HepG2 (cell line): ENCODE measurements around the gene TOX4. TPM values are rescaled to one million over a fixed set of nuclear protein-coding genes. Genes with fewer than 3 reads are reported as not detected.
A peak's percentile ranks its signal among the peaks of the same experiment; 100 is the strongest.

Experiments
- BCL6 ChIP-seq: IDR thresholded peaks from 2 replicates; pipeline ENCODE4 v1.6.1; 2016; ENCODE audit warnings: missing genetic modification reagents, missing compliant biosample characterization
- DMAP1 ChIP-seq: IDR thresholded peaks from 2 replicates; pipeline ENCODE4 v1.6.1; 2016
- EP300 ChIP-seq, 3 experiments: sonication (generic) in 1 of 3; formaldehyde crosslinking in 1 of 3; IDR thresholded peaks; 2 replicates each; pipeline versions ENCODE4 v1.5.1 to v1.6.1; 2011 to 2020; ENCODE audit warnings: low read depth in 2 of 3, low read length in 2 of 3, borderline replicate concordance in 1 of 3, improper control_type of control experiment in 1 of 3, mild to moderate bottlenecking in 1 of 3, missing genetic modification reagents in 1 of 3, moderate library complexity in 1 of 3
- GATAD1 ChIP-seq: IDR thresholded peaks from 2 replicates; pipeline ENCODE4 v1.6.1; 2016; ENCODE audit warnings: missing genetic modification reagents, missing compliant biosample characterization
- IRX3 ChIP-seq: sonication (generic); formaldehyde crosslinking; IDR thresholded peaks from 2 replicates; pipeline ENCODE4 v1.8.1; 2023; ENCODE audit warnings: mild to moderate bottlenecking, low read depth, missing genetic modification reagents, borderline replicate concordance
- MXI1 ChIP-seq: IDR thresholded peaks from 3 replicates; pipeline ENCODE4 v1.6.1; 2012; ENCODE audit warnings: low read depth, low read length, inconsistent platforms, borderline replicate concordance
- PHF8 ChIP-seq: sonication (generic); formaldehyde crosslinking; IDR thresholded peaks from 2 replicates; pipeline ENCODE4 v1.5.0; 2020; ENCODE audit warnings: missing genetic modification reagents
- POGZ ChIP-seq: sonication (generic); formaldehyde crosslinking; IDR thresholded peaks from 2 replicates; pipeline ENCODE4 v1.4.0; 2020; ENCODE audit warnings: mild to moderate bottlenecking, missing genetic modification reagents
- RFXAP ChIP-seq: sonication (generic); formaldehyde crosslinking; IDR thresholded peaks from 2 replicates; pipeline ENCODE4 v1.4.0; 2020; ENCODE audit warnings: missing genetic modification reagents, borderline replicate concordance
- SOX5 ChIP-seq: IDR thresholded peaks from 2 replicates; pipeline ENCODE4 v1.6.1; 2016; ENCODE audit warnings: borderline replicate concordance
- SSRP1 ChIP-seq: IDR thresholded peaks from 2 replicates; pipeline ENCODE4 v1.6.1; 2016; ENCODE audit warnings: control low read depth
- TCF12 ChIP-seq, 2 experiments: fragments of 450-650 bp in 1 of 2; sonication (generic) in 1 of 2; formaldehyde crosslinking in 1 of 2; IDR thresholded peaks; 2 replicates each; pipeline versions ENCODE4 v1.6.1 to v1.8.0; 2017 to 2022; ENCODE audit warnings: antibody characterized with exemption in 1 of 2, mild to moderate bottlenecking in 1 of 2, missing genetic modification reagents in 1 of 2, moderate library complexity in 1 of 2
- ZMAT3 ChIP-seq: sonication (generic); formaldehyde crosslinking; conservative IDR thresholded peaks from 2 replicates; pipeline ENCODE4 v1.7.0; 2021; ENCODE audit warnings: missing genetic modification reagents
- ZMYM4 ChIP-seq: sonication (generic); formaldehyde crosslinking; IDR thresholded peaks from 2 replicates; pipeline ENCODE4 v1.8.1; 2023; ENCODE audit warnings: mild to moderate bottlenecking, missing genetic modification reagents
- ZNF260 ChIP-seq: sonication (generic); formaldehyde crosslinking; IDR thresholded peaks from 2 replicates; pipeline ENCODE4 v1.4.0; 2020; ENCODE audit warnings: missing genetic modification reagents, low read depth, mild to moderate bottlenecking, borderline replicate concordance
- ZNF292 ChIP-seq: sonication (generic); formaldehyde crosslinking; IDR thresholded peaks from 2 replicates; pipeline ENCODE4 v1.8.1; 2022; ENCODE audit warnings: mild to moderate bottlenecking, low read depth, missing genetic modification reagents, borderline replicate concordance
- ZNF629 ChIP-seq: sonication (generic); formaldehyde crosslinking; conservative IDR thresholded peaks from 2 replicates; pipeline ENCODE4 v1.5.0; 2020; ENCODE audit warnings: missing genetic modification reagents
- ZNF703 ChIP-seq: sonication (generic); formaldehyde crosslinking; IDR thresholded peaks from 2 replicates; pipeline ENCODE4 v1.5.1; 2020; ENCODE audit warnings: missing genetic modification reagents, mild to moderate bottlenecking, moderate library complexity, borderline replicate concordance
- ZSCAN22 ChIP-seq: sonication (generic); formaldehyde crosslinking; IDR thresholded peaks from 2 replicates; pipeline ENCODE4 v1.4.0; 2020; ENCODE audit warnings: mild to moderate bottlenecking, missing genetic modification reagents
- polyA plus RNA-seq, 8 experiments: library from polyadenylated mRNA; depleted of rRNA in 3 of 8; stranded (reverse) in 7 of 8; unstranded in 1 of 8; fragments of >200 nt; fragmentation: Illumina TruSeq in 4 of 8; extraction: Trizol in 4 of 8; gene quantifications; 2 replicates each; pipeline versions ENCODE4 v1.2.1 to v1.2.3, GENCODE V29; 2011 to 2016; ENCODE audit warnings: low read depth in 4 of 8, missing spikeins in 1 of 8, mixed read lengths in 1 of 8; ENCODE audit not compliant: insufficient read depth in 1 of 8
- total RNA-seq, 5 experiments: library from RNA; depleted of rRNA; stranded (reverse); fragments of >200 nt; fragmentation: Illumina TruSeq; extraction: Trizol; gene quantifications; 2 replicates each; pipeline ENCODE4 v1.2.3, GENCODE V29; 2016; ENCODE audit warnings: low read depth in 1 of 5
- TF ChIP-seq, protein P1 (sequence below): fragments of 450-650 bp; IDR thresholded peaks from 2 replicates; pipeline ENCODE4 v1.6.1; 2017
- TF ChIP-seq, protein P2 (sequence below): sonication (generic); formaldehyde crosslinking; IDR thresholded peaks from 2 replicates; pipeline ENCODE4 v1.4.0; 2020; ENCODE audit warnings: missing genetic modification reagents, borderline replicate concordance
- TF ChIP-seq, protein P3 (sequence below): sonication (generic); formaldehyde crosslinking; conservative IDR thresholded peaks from 2 replicates; pipeline ENCODE4 v1.4.0; 2020; ENCODE audit warnings: missing genetic modification reagents

The TOX4 gene
- total and polyA plus RNA-seq, 2 of the 13 experiments (the other 11 are each of a cell fraction or from before 2014, with no cell fraction given), result 71.8 to 163 TPM

GRCh38 chr14:21528381-21529348 is 51.7 kb downstream of the TOX4 start (continued):
- TF ChIP-seq, protein P1, sequence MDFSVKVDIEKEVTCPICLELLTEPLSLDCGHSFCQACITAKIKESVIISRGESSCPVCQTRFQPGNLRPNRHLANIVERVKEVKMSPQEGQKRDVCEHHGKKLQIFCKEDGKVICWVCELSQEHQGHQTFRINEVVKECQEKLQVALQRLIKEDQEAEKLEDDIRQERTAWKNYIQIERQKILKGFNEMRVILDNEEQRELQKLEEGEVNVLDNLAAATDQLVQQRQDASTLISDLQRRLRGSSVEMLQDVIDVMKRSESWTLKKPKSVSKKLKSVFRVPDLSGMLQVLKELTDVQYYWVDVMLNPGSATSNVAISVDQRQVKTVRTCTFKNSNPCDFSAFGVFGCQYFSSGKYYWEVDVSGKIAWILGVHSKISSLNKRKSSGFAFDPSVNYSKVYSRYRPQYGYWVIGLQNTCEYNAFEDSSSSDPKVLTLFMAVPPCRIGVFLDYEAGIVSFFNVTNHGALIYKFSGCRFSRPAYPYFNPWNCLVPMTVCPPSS, result no peak
- TF ChIP-seq ZNF703 (CRISPR knock-in tag) (no peak), ZNF629 (peak; percentile 85), BCL6 (CRISPR knock-in tag) (peak; percentile 99), ZMYM4 (peak; percentile 48), SOX5 (peak; percentile 62), MXI1 (peak; percentile 35; the same call in 1 of the 3 replicates), POGZ (CRISPR knock-in tag) (peak; percentile 78), IRX3 (CRISPR knock-in tag) (no peak), GATAD1 (CRISPR knock-in tag) (peak; percentile 72), SSRP1 (CRISPR knock-in tag) (0 out of 2 replicates have a peak, but pooled peaks have one; percentile 71), ZNF260 (CRISPR knock-in tag) (no peak), ZNF292 (CRISPR knock-in tag) (peak; percentile 8; the same call in 1 of the 2 replicates), PHF8 (CRISPR knock-in tag) (no peak), EP300 (IDR thresholded peaks at IDR 0.05; ENCODE audit: low read depth in 2 of 2, low read length in 2 of 2) (peak in 1 of 2 experiments; percentile 80; a peak in 2 of 4 replicates), EP300 (CRISPR knock-in tag; IDR thresholded peaks at IDR 0.05; ENCODE audit: borderline replicate concordance) (peak; percentile 62), RFXAP (CRISPR knock-in tag) (peak; percentile 37; the same call in 1 of the 2 replicates), ZMAT3 (CRISPR knock-in tag) (0 out of 2 replicates have a peak, but pooled peaks have one; percentile 62), TCF12 (IDR thresholded peaks at IDR 0.05) (no peak), TCF12 (CRISPR knock-in tag; IDR thresholded peaks at IDR 0.05) (peak; percentile 34; the same call in 1 of the 2 replicates), ZSCAN22 (no peak), DMAP1 (CRISPR knock-in tag) (peak; percentile 72)
- TF ChIP-seq, protein P2, sequence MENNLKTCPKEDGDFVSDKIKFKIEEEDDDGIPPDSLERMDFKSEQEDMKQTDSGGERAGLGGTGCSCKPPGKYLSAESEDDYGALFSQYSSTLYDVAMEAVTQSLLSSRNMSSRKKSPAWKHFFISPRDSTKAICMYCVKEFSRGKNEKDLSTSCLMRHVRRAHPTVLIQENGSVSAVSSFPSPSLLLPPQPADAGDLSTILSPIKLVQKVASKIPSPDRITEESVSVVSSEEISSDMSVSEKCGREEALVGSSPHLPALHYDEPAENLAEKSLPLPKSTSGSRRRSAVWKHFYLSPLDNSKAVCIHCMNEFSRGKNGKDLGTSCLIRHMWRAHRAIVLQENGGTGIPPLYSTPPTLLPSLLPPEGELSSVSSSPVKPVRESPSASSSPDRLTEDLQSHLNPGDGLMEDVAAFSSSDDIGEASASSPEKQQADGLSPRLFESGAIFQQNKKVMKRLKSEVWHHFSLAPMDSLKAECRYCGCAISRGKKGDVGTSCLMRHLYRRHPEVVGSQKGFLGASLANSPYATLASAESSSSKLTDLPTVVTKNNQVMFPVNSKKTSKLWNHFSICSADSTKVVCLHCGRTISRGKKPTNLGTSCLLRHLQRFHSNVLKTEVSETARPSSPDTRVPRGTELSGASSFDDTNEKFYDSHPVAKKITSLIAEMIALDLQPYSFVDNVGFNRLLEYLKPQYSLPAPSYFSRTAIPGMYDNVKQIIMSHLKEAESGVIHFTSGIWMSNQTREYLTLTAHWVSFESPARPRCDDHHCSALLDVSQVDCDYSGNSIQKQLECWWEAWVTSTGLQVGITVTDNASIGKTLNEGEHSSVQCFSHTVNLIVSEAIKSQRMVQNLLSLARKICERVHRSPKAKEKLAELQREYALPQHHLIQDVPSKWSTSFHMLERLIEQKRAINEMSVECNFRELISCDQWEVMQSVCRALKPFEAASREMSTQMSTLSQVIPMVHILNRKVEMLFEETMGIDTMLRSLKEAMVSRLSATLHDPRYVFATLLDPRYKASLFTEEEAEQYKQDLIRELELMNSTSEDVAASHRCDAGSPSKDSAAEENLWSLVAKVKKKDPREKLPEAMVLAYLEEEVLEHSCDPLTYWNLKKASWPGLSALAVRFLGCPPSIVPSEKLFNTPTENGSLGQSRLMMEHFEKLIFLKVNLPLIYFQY (CRISPR knock-in tag), result peak; percentile 29; the same call in 1 of the 2 replicates
- TF ChIP-seq, protein P3, sequence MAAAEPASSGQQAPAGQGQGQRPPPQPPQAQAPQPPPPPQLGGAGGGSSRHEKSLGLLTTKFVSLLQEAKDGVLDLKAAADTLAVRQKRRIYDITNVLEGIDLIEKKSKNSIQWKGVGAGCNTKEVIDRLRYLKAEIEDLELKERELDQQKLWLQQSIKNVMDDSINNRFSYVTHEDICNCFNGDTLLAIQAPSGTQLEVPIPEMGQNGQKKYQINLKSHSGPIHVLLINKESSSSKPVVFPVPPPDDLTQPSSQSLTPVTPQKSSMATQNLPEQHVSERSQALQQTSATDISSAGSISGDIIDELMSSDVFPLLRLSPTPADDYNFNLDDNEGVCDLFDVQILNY, result no peak
